Left ventricle myocardium inferior (tissue), 1 donor: Measurements from ENCODE around the gene NINJ2. TPM values are rescaled to one million over a fixed set of nuclear protein-coding genes. Genes with fewer than 3 reads are reported as not detected.
A peak's percentile ranks its signal among the peaks of the same experiment; 100 is the strongest.

Experiments
- DNase-seq: peaks from one replicate; pipeline ENCODE4 v3.0.0-alpha.2; 2020
- H3K27ac ChIP-seq: fragments of 200-600 bp; replicated peaks from 2 replicates; pipeline ENCODE4 v1.8.0; 2021
- H3K27me3 ChIP-seq: fragments of 200-600 bp; 2 replicates; pipeline ENCODE4 v1.8.0; 2021; ENCODE audit warnings: low read depth
- H3K36me3 ChIP-seq: fragments of 200-600 bp; 2 replicates; pipeline ENCODE4 v1.8.0; 2021
- H3K4me1 ChIP-seq: fragments of 200-600 bp; 2 replicates; pipeline ENCODE4 v1.8.0; 2021
- H3K4me3 ChIP-seq: fragments of 200-600 bp; 2 replicates; pipeline ENCODE4 v1.8.0; 2021; ENCODE audit warnings: mild to moderate bottlenecking, moderate library complexity
- H3K9me3 ChIP-seq: fragments of 200-600 bp; replicated peaks from 2 replicates; pipeline ENCODE4 v1.8.0; 2021
- CTCF ChIP-seq: fragments of 200-600 bp; IDR thresholded peaks from 2 replicates; pipeline ENCODE4 v1.8.0; 2021; ENCODE audit warnings: antibody characterized with exemption, mild to moderate bottlenecking, borderline replicate concordance
- intact Hi-C: fragments of 100-400 bp; cut with micrococcal nuclease; formaldehyde crosslinking; loops from one replicate; pipeline ENCODE4 v1.11.0; 2022
- total RNA-seq: library from RNA; stranded (reverse); fragmentation: NEBNext Ultra II Directional; extraction: Animal tissue kit (Norgen Biotek cat#: 25700); gene quantifications from one replicate; pipeline ENCODE4 v1.2.1, GENCODE V29; 2021
- donor health status: DM: no; HTN: yes; CAD: no; lungs with severe emphysema.

NINJ2 gene
- total RNA-seq, 1 donor from 2014 or later = 4.6 TPM

- H3K27ac ChIP-seq = no peak overlapping the region
- H3K27me3 ChIP-seq = no peaks in the 10 kb centered on the region
- no peak for TF ChIP-seq CTCF
- no peaks in the 10 kb centered on the region for H3K36me3 ChIP-seq
- intact Hi-C loops = no loop called here
- no peak for DNase-seq
- peaks cover 4% of the 10 kb centered on the region for H3K9me3 ChIP-seq
- peaks cover 9% of the 10 kb centered on the region for H3K4me1 ChIP-seq
- H3K4me3 ChIP-seq = no peak overlapping the region
Observed at GRCh38 chr12:692274-692673, 29.0 kb upstream of the NINJ2 start.

DNA sequence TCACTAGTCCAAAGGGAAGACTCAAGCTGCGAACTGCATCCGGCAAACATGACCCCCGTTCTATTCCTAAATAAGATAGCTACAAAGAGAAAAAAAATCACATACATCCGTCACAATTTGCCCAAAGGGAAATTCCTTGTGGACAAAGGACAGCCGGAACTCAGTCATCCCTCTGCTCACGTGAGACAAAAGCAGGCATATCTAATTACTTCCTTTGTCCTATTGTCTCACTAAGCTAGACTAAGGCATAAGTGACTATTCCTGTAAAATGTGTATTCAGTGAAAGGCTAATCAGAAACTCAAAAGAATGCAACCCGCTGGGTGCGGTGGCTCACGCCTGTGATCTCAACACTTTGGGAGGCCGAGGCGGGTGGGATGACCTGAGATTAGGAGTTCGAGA lies 27.2 kb upstream of the NINJ2 start:
- Histone ChIP-seq H3K4me3 (peak overlapping the region; percentile 18), H3K27me3 (no peaks in the 10 kb centered on the region), H3K4me1 (peaks cover 12% of the 10 kb centered on the region), H3K27ac (peak overlapping the region; percentile 73), H3K9me3 (no peaks in the 10 kb centered on the region), H3K36me3 (no peaks in the 10 kb centered on the region)
- no peak for TF ChIP-seq CTCF
- DNase-seq = no peak
- intact Hi-C loops = no loop called here

GRCh38 chr12:685388-685787 lies 22.1 kb upstream of the NINJ2 start:
- no peak for TF ChIP-seq CTCF
- Histone ChIP-seq H3K4me1 (peaks cover 33% of the 10 kb centered on the region), H3K4me3 (no peak overlapping the region), H3K36me3 (no peaks in the 10 kb centered on the region), H3K27me3 (no peaks in the 10 kb centered on the region), H3K9me3 (no peaks in the 10 kb centered on the region), H3K27ac (peak overlapping the region; percentile 12)
- intact Hi-C loops = no loop called here
- DNase-seq = no peak

DNA sequence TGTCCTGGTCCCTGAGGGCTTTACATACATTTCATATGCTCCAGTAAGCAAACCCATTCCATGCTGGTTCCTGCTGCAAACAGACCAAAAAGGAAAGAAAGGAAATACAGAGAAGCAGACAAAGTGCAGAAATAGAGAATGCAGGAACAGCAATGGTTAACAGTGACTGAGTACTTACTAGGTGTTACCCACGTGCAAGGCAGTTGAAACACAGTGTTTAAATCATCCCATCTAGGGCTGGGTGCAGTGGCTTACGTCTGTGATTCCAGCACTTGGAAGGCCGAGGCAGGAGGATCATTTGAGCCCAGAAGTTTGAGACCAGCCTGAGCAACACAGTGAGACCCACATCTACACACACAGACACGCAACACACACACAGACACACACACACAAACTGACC lies 21.2 kb upstream of the NINJ2 start:
- TF ChIP-seq CTCF = no peak
- H3K27me3 ChIP-seq = no peaks in the 10 kb centered on the region
- intact Hi-C loops = no loop called here
- peaks cover 29% of the 10 kb centered on the region for H3K4me1 ChIP-seq
- no peak overlapping the region for H3K4me3 ChIP-seq
- H3K36me3 ChIP-seq = no peaks in the 10 kb centered on the region
- no peak overlapping the region for H3K27ac ChIP-seq
- no peaks in the 10 kb centered on the region for H3K9me3 ChIP-seq
- no peak for DNase-seq

DNA sequence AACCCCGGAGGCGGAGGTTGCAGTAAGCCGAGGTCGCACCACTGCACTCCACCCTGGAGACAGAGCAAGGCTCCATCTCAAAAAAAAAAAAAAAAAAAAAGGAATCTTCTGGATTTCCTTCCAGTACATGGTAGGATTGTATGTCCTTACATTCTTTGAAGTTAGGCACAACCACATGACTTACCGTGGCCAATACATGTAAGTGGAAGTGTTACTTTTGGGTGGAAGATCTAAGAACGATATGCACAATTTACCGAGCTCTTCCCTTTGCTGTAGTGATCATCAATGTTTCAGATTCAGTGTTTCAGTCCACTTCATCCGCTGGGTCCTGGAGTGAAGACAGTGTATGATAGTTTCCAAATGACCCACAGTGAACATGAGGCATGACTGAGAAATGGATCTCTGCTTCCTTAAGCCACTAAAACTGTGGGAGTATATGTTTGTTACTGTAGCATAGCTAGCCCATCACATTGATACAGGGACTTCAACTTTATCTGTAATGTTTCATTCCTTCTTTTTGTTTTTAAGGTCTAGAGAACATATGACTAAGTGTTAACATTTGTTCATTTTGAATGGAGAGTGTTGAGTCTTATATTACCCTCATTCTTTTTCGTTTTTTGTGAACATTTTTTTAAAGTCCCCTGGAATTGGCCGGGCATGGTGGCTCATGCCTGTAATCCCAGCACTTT lies 18.5 kb upstream of the NINJ2 start:
- no peak for DNase-seq
- no peaks in the 10 kb centered on the region for H3K27me3 ChIP-seq
- no peaks in the 10 kb centered on the region for H3K9me3 ChIP-seq
- peak overlapping the region; percentile 72 for H3K27ac ChIP-seq
- H3K4me1 ChIP-seq = peaks cover 33% of the 10 kb centered on the region
- no peaks in the 10 kb centered on the region for H3K36me3 ChIP-seq
- intact Hi-C loops = no loop called here
- no peak overlapping the region for H3K4me3 ChIP-seq
- TF ChIP-seq CTCF = no peak
